ENCODE results near the gene ETV1.

Gene ETV1

GRCh38 chr7:13987395-13987794 is 2.1 kb downstream of the ETV1 start:
- no peak for TF ChIP-seq CTCF (IDR thresholded peaks at IDR 0.05; ENCODE audit: low read depth, low read length)
- no peak for DNase-seq (ENCODE audit: low read depth)
- no peak overlapping the region for H3K4me3 ChIP-seq (ENCODE audit: low read depth, low read length)

DNA sequence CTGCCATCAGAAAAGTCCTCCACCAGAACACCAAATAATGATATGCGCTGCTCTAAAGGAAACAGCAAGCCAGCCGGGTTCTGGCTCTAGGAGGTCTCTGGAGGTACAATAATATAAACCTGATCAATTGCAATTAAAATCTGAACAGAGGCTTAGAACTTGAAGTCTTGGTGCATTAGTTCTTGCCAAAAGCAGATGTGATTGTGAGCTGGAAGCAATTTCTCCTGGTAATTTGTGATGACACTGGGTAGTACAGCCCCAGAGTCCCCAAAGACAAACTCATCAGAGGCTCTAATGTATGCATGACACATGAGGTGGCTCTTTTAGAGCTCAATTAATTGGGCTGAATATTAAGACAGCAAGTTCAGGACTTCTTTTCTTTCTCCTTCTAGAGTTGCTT is 3.3 kb downstream of the ETV1 start:
- no peak overlapping the region for H3K4me3 ChIP-seq (ENCODE audit: low read depth, low read length)
- no peak for DNase-seq (ENCODE audit: low read depth)
- TF ChIP-seq POLR2A (IDR thresholded peaks at IDR 0.05; ENCODE audit: extremely low read depth, insufficient read length) (no peak), CTCF (IDR thresholded peaks at IDR 0.05; ENCODE audit: low read depth, low read length) (no peak), MYC (IDR thresholded peaks at IDR 0.05; ENCODE audit: low read depth, low read length) (no peak)
- TF ChIP-seq, protein P1, sequence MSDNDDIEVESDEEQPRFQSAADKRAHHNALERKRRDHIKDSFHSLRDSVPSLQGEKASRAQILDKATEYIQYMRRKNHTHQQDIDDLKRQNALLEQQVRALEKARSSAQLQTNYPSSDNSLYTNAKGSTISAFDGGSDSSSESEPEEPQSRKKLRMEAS (IDR thresholded peaks at IDR 0.05; ENCODE audit: low read depth, low read length), result no peak

DNA sequence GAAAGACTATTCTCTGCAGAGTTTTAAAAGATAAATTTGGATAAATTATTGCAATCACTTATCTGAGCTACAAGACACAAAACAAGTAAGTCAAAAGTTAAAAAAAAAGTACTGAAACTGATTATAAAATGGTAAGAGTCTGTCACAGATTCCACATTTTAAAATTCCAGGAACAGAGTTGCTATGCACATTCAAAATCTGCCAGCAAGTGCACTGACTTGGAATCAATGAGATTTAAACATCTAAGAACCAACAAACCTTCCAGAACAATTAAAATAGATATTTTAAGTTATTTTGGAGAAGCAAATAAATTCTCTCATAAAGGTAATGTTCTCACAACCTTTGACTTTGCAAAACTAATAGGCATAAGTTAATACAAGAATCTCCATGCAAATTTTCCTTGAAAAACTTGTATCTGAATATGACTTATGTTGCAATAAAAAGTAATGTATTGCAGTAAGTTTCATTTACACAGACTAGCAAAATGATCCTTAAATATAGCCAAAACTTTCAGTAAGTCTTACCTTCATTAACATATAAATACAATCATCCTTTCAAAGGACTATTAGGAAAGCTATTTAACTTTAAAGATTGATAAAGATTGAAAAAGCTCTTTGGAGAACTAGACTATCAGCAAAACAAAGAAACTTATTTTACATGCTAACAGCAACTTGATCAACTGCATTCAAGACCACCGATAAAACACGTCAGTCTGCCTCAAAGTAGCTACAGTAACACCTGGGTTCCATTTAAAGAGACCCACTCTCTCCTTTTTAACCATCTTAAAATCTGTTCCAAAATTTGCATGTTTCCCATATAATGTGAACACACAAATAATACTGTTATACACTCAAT is 4.4 kb downstream of the ETV1 start:
- no peak for TF ChIP-seq POLR2A (IDR thresholded peaks at IDR 0.05; ENCODE audit: extremely low read depth, insufficient read length)
- TF ChIP-seq, protein P1 (IDR thresholded peaks at IDR 0.05; ENCODE audit: low read depth, low read length), result no peak
- TF ChIP-seq CTCF (IDR thresholded peaks at IDR 0.05; ENCODE audit: low read depth, low read length), result no peak
- TF ChIP-seq MYC (IDR thresholded peaks at IDR 0.05; ENCODE audit: low read depth, low read length), result no peak
- no peak for DNase-seq (ENCODE audit: low read depth)
- H3K4me3 ChIP-seq (ENCODE audit: low read depth, low read length), result no peak overlapping the region

GRCh38 chr7:13984061-13984460 is 5.4 kb downstream of the ETV1 start:
- TF ChIP-seq MYC (IDR thresholded peaks at IDR 0.05; ENCODE audit: low read depth, low read length) (no peak), CTCF (IDR thresholded peaks at IDR 0.05; ENCODE audit: low read depth, low read length) (no peak), POLR2A (IDR thresholded peaks at IDR 0.05; ENCODE audit: extremely low read depth, insufficient read length) (no peak)
- TF ChIP-seq, protein P1 (IDR thresholded peaks at IDR 0.05; ENCODE audit: low read depth, low read length), result no peak
- no peak for DNase-seq (ENCODE audit: low read depth)
- H3K4me3 ChIP-seq (ENCODE audit: low read depth, low read length), result no peak overlapping the region

- TF ChIP-seq MYC (IDR thresholded peaks at IDR 0.05; ENCODE audit: low read depth, low read length) (no peak), POLR2A (IDR thresholded peaks at IDR 0.05; ENCODE audit: extremely low read depth, insufficient read length) (no peak), CTCF (IDR thresholded peaks at IDR 0.05; ENCODE audit: low read depth, low read length) (no peak)
- TF ChIP-seq, protein P1 (IDR thresholded peaks at IDR 0.05; ENCODE audit: low read depth, low read length), result no peak
Measured at GRCh38 chr7:13982940-13983677, 6.4 kb downstream of the ETV1 start.

More at GRCh38 chr7:13982940-13983677, 6.4 kb downstream of the ETV1 start:
- DNase-seq (ENCODE audit: low read depth), result no peak
- no peak overlapping the region for H3K4me3 ChIP-seq (ENCODE audit: low read depth, low read length)

Data from NB4 (cell line).